GM12801 (cell line): Measurements from ENCODE around the gene TMEM106B.

Experiments
- CTCF ChIP-seq: IDR thresholded peaks from one replicate; pipeline ENCODE4 v1.5.1; 2011; ENCODE audit warnings: control low read depth; ENCODE audit not compliant: insufficient read length; ENCODE audit errors: extremely low read depth

The TMEM106B gene

GRCh38 chr7:12221414-12221813 lies 10.3 kb downstream of the TMEM106B start:
- TF ChIP-seq CTCF, result no peak

GRCh38 chr7:12222889-12223579 lies 11.9 kb downstream of the TMEM106B start:
- TF ChIP-seq CTCF, result no peak

GRCh38 chr7:12226756-12227155 lies 15.7 kb downstream of the TMEM106B start:
- no peak for TF ChIP-seq CTCF

GRCh38 chr7:12228024-12228423 lies 16.9 kb downstream of the TMEM106B start:
- TF ChIP-seq CTCF, result no peak

- TF ChIP-seq CTCF, result no peak
Measured at GRCh38 chr7:12229046-12229445, 18.0 kb downstream of the TMEM106B start.

- no peak for TF ChIP-seq CTCF
Measured at GRCh38 chr7:12231097-12231496, 20.0 kb downstream of the TMEM106B start.

- no peak for TF ChIP-seq CTCF
Measured at GRCh38 chr7:12233175-12233574, 22.1 kb downstream of the TMEM106B start.
